ENCODE results near the gene FGFR2.

- no peak for TF ChIP-seq CTCF (IDR thresholded peaks at IDR 0.05)
- TF ChIP-seq POLR2A (IDR thresholded peaks at IDR 0.05): no peak
These were observed 53.9 kb downstream of the FGFR2 start for GRCh38 chr10:121544301-121544869.
